Hepatocyte (in vitro differentiated cells): ENCODE data around the gene TIMM44. TPM values are rescaled to one million over a fixed set of nuclear protein-coding genes. Genes with fewer than 3 reads are reported as not detected.

Experiments used
- DNase-seq: peaks from one replicate; pipeline ENCODE4 v3.0.0-alpha.2; 2016; ENCODE audit warnings: low spot score
- H2AFZ ChIP-seq: fragments of 200-600 bp; sonication (generic); 2 replicates; pipeline ENCODE4 v1.6.0; 2016; ENCODE audit warnings: antibody characterized with exemption, mild to moderate bottlenecking
- H3K27ac ChIP-seq: fragments of 200-600 bp; sonication (generic); 2 replicates; pipeline ENCODE4 v1.5.1; 2016; ENCODE audit warnings: mild to moderate bottlenecking
- H3K27me3 ChIP-seq: fragments of 200-600 bp; sonication (generic); 2 replicates; pipeline ENCODE4 v1.6.1; 2016
- H3K36me3 ChIP-seq: fragments of 200-600 bp; sonication (generic); replicated peaks from 2 replicates; pipeline ENCODE4 v1.5.1; 2016; ENCODE audit warnings: low read depth; ENCODE audit not compliant: insufficient read depth
- H3K4me1 ChIP-seq: fragments of 200-600 bp; sonication (generic); 2 replicates; pipeline ENCODE4 v1.5.1; 2016; ENCODE audit warnings: mild to moderate bottlenecking, moderate library complexity; ENCODE audit not compliant: insufficient read depth
- H3K4me2 ChIP-seq: fragments of 200-600 bp; sonication (generic); 2 replicates; pipeline ENCODE4 v1.6.0; 2016
- H3K4me3 ChIP-seq: fragments of 200-600 bp; sonication (generic); 2 replicates; pipeline ENCODE4 v1.5.1; 2016; ENCODE audit warnings: mild to moderate bottlenecking
- H3K79me2 ChIP-seq: fragments of 200-600 bp; sonication (generic); 2 replicates; pipeline ENCODE4 v1.6.0; 2017; ENCODE audit warnings: mild to moderate bottlenecking
- H3K9me2 ChIP-seq: fragments of 200-600 bp; sonication (generic); replicated peaks from 2 replicates; pipeline ENCODE4 v1.6.0; 2017; ENCODE audit warnings: mild to moderate bottlenecking; ENCODE audit not compliant: insufficient read depth
- H3K9me3 ChIP-seq: fragments of 200-600 bp; sonication (generic); 2 replicates; pipeline ENCODE4 v1.5.1; 2016; ENCODE audit warnings: low read depth, mild to moderate bottlenecking
- H4K20me1 ChIP-seq: fragments of 200-600 bp; sonication (generic); 2 replicates; pipeline ENCODE4 v1.6.0; 2016; ENCODE audit warnings: mild to moderate bottlenecking; ENCODE audit not compliant: insufficient read depth, poor library complexity, severe bottlenecking
- EZH2 ChIP-seq: fragments of 200-600 bp; sonication (generic); IDR thresholded peaks from 2 replicates; pipeline ENCODE4 v1.6.1; 2016; ENCODE audit warnings: antibody characterized with exemption, mild to moderate bottlenecking, borderline replicate concordance
- EZH2phosphoT487 ChIP-seq: fragments of 200-600 bp; sonication (generic); IDR thresholded peaks from one replicate; pipeline ENCODE4 v1.6.1; 2018; ENCODE audit warnings: antibody characterized with exemption, mild to moderate bottlenecking, low read depth, moderate library complexity; ENCODE audit not compliant: unreplicated experiment, severe bottlenecking
- WGBS: methylation state at CpG from one replicate; pipeline ENCODE4 v1.1.6; 2016; ENCODE audit warnings: low lambda C conversion rate; ENCODE audit errors: missing lambda C conversion rate; 5-methylcytosine and 5-hydroxymethylcytosine counted together
- polyA plus RNA-seq: library from polyadenylated mRNA; unstranded; fragments of >200 nt; fragmentation: Nextera tagmentation; extraction: Ambion mirVana; gene quantifications from 2 replicates; pipeline ENCODE4 v1.2.1, GENCODE V29; 2016
- total RNA-seq: library from RNA; depleted of rRNA; stranded (reverse); fragments of >200 nt; gene quantifications from 2 replicates; pipeline ENCODE4 v1.2.3, GENCODE V29; 2014
- TF ChIP-seq, protein P1 (sequence below): fragments of 200-600 bp; sonication (generic); IDR thresholded peaks from 2 replicates; pipeline ENCODE4 v1.5.1; 2016; ENCODE audit warnings: antibody characterized with exemption, mild to moderate bottlenecking; ENCODE audit not compliant: poor library complexity

TIMM44 gene
- total and polyA plus RNA-seq, 2 experiments from 2014 or later: 40.7 to 52.0 TPM

DNA sequence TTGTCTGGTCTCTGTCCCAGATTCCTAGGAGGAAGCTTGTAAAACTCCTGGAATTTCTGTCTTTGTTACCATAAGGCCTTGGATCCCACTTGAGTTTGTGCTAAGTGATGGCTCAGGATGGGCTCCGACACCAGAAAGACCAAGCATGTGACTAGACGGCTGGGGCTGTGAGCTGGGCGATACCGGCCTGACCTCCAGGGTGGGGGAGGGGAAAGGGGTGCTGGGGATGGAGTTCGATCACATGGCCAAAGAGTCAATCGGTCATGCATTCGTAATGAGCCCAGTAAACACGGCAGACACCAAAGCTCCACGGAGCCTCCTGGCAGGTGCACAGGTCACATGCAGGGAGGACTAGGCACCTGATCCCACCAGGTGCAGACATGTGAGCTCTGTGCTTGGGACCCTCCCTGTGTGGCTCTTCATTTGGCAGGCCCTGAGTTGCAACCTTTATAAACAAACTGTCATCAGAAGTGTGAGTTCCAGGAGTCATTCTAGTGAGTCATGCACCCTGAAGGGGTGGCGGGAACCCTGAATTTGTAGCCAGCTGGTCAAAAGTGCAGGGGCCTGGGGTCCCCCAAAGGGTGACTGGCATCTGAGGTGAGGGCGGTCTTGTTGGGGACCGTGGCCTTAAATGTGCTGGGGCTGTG lies 34.8 kb upstream of the TIMM44 start:
- Histone ChIP-seq H3K4me3 (no peak overlapping the region), H3K4me2 (no peak overlapping the region), H3K27ac (no peak overlapping the region), H4K20me1 (peaks cover 11% of the 10 kb centered on the region), H3K9me2 (no peaks in the 10 kb centered on the region), H3K9me3 (no peaks in the 10 kb centered on the region), H3K27me3 (no peaks in the 10 kb centered on the region), H3K79me2 (peaks cover 18% of the 10 kb centered on the region), H2AFZ (no peak overlapping the region), H3K4me1 (no peaks in the 10 kb centered on the region), H3K36me3 (no peaks in the 10 kb centered on the region)
- TF ChIP-seq EZH2phosphoT487 (no peak), EZH2 (no peak)
- TF ChIP-seq, protein P1, sequence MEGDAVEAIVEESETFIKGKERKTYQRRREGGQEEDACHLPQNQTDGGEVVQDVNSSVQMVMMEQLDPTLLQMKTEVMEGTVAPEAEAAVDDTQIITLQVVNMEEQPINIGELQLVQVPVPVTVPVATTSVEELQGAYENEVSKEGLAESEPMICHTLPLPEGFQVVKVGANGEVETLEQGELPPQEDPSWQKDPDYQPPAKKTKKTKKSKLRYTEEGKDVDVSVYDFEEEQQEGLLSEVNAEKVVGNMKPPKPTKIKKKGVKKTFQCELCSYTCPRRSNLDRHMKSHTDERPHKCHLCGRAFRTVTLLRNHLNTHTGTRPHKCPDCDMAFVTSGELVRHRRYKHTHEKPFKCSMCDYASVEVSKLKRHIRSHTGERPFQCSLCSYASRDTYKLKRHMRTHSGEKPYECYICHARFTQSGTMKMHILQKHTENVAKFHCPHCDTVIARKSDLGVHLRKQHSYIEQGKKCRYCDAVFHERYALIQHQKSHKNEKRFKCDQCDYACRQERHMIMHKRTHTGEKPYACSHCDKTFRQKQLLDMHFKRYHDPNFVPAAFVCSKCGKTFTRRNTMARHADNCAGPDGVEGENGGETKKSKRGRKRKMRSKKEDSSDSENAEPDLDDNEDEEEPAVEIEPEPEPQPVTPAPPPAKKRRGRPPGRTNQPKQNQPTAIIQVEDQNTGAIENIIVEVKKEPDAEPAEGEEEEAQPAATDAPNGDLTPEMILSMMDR: no peak
- DNase-seq: no peak
- WGBS: 84% methylated on average over 12 of the region's 12 CpGs

DNA sequence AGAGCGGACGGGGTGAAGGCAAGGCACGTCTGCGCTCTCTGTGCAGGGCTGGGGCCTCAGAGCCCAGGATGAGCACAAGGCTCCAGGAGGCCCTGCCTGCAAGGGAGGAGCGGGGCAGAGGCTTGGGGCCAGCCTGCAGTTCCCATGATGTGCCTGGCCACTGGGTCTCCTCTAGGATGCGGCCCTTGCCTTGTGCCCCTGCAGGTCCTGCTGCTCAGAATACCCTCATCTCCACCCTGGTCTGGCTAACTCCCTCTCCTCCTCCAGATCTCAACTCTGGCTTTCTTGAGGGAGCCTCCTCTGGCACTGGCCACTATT lies 34.2 kb upstream of the TIMM44 start:
- Histone ChIP-seq H3K9me3 (no peaks in the 10 kb centered on the region), H3K4me1 (no peaks in the 10 kb centered on the region), H3K27me3 (no peaks in the 10 kb centered on the region), H2AFZ (no peak overlapping the region), H3K36me3 (no peaks in the 10 kb centered on the region), H3K9me2 (no peaks in the 10 kb centered on the region), H3K79me2 (peaks cover 12% of the 10 kb centered on the region), H3K4me2 (no peak overlapping the region), H4K20me1 (peaks cover 7% of the 10 kb centered on the region), H3K27ac (no peak overlapping the region), H3K4me3 (no peak overlapping the region)
- 93% methylated on average over 6 of the region's 6 CpGs for WGBS
- no peak for DNase-seq
- TF ChIP-seq EZH2: no peak
- TF ChIP-seq, protein P1: no peak

DNA sequence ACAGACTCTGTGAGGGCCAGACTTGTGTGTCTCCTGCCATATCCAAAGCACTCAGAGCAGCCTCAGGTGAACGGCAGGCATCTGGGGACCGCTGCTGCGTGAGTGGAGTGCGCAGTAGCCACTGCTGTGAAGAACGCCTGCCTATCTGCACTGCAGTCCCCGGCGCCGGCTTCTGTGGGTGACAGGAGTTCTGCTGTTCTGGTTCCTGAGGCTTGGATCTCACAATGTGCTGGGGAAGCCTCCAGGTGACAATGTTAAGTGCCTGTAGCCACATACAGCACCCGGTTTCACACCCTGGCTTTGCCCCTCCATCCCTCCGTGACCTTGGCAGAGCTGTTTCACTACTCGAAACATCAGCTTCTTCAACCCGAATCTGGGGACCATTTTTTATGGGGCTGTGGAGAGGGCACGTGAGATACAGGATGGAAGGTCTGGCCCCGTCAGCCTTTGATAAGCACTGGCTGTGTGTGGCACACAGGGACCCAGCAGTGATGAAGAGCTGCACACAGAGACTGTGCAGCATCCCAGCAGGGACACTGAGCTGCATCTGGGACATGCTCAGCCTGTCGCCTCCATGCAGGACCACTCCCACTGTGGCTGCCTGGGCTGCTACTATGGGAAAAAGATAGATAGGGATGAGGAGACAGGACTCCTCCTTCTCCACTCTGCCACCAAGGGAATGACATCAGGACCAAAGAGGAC lies 33.7 kb upstream of the TIMM44 start:
- Histone ChIP-seq H3K4me2 (no peak overlapping the region), H3K4me1 (no peaks in the 10 kb centered on the region), H3K36me3 (no peaks in the 10 kb centered on the region), H3K79me2 (peaks cover 9% of the 10 kb centered on the region), H4K20me1 (peaks cover 6% of the 10 kb centered on the region), H3K27ac (no peak overlapping the region), H3K9me2 (no peaks in the 10 kb centered on the region), H2AFZ (no peak overlapping the region), H3K27me3 (no peaks in the 10 kb centered on the region), H3K9me3 (no peaks in the 10 kb centered on the region), H3K4me3 (no peak overlapping the region)
- DNase-seq: no peak
- TF ChIP-seq, protein P1: no peak
- TF ChIP-seq EZH2: no peak
- TF ChIP-seq EZH2phosphoT487: no peak
- 99% methylated on average over 15 of the region's 15 CpGs for WGBS
